AG08396 (cell line): Measurements from ENCODE around the gene SLC25A42.
A peak's percentile ranks its signal among the peaks of the same experiment; 100 is the strongest.
"Not testable (repeated sequence)": the region's sequence is repeated elsewhere in the genome, so short reads cannot be mapped to it uniquely, and the experiment has no call there.

Experiments
- DNase-seq: peaks from one replicate; pipeline ENCODE4 v3.0.0; 2012; ENCODE audit warnings: low spot score, mixed read lengths

Gene SLC25A42

GRCh38 chr19:19105365-19106055, 41.7 kb downstream of the SLC25A42 start:
- DNase-seq: peak; percentile 77

DNA sequence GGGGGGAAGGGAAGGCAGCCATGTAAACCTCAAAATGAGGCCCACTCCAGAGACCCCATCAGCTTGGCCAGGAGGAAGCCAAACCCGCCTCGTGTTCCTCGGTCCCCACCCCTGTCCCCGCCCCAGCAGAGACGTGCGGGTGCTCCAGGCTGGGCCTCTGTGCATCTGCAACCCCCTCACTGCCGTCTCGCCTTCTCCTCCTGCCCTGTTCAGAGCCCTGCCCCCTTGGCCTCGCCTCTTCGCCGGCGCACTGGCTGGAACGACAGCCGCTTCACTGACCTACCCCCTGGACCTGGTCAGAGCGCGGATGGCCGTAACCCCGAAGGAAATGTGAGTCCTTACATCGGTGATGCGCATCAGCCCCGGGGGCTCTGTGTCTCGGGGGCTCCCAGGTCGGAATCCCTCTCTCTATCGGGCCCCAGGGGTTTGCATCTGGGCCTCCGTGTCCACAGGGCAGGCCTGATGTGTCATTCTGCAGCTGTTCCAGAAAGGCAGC, 42.3 kb downstream of the SLC25A42 start:
- no peak for DNase-seq

GRCh38 chr19:19106938-19107337, 43.1 kb downstream of the SLC25A42 start:
- not testable (repeated sequence) for DNase-seq

DNA sequence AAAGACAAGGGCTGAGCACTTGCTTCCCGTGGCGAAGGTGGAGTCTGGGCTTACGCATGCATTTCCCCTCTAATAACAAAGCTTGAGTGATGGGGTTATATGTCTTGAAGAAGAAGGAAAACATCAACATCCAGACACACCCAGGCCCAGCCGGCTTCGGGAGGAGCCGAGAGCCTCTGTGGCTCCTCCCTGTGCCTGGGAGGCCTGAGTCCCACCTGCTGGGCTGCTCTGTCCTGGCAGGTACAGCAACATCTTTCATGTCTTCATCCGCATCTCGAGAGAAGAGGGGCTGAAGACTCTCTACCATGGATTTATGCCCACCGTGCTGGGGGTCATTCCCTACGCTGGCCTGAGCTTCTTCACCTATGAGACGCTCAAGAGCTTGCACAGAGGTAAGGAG, 43.9 kb downstream of the SLC25A42 start:
- DNase-seq: no peak

DNA sequence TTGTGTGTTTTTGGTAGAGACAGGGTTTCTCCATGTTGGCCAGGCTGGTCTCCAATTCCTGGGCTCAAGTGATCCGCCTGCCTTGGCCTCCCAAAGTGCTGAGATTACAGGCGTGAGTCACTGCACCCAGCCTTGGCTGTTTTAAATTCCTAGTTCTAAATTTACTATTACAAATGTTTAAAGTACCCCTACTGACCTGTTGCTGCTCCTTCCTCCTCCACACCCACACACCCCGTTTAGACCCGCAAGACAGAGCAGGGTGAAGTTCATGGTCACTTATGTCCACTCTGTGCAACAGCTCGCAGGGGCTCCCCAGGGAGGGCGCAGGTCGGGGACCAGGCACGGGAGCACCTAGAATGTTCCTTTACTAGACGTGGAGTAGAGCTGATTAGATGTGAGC, 45.8 kb downstream of the SLC25A42 start:
- no peak for DNase-seq

GRCh38 chr19:19110410-19111135, 46.8 kb downstream of the SLC25A42 start:
- DNase-seq: no peak

- no peak for DNase-seq
Observed at GRCh38 chr19:19111136-19111835, 47.5 kb downstream of the SLC25A42 start.

GRCh38 chr19:19111967-19112580, 48.3 kb downstream of the SLC25A42 start:
- DNase-seq: no peak

DNA sequence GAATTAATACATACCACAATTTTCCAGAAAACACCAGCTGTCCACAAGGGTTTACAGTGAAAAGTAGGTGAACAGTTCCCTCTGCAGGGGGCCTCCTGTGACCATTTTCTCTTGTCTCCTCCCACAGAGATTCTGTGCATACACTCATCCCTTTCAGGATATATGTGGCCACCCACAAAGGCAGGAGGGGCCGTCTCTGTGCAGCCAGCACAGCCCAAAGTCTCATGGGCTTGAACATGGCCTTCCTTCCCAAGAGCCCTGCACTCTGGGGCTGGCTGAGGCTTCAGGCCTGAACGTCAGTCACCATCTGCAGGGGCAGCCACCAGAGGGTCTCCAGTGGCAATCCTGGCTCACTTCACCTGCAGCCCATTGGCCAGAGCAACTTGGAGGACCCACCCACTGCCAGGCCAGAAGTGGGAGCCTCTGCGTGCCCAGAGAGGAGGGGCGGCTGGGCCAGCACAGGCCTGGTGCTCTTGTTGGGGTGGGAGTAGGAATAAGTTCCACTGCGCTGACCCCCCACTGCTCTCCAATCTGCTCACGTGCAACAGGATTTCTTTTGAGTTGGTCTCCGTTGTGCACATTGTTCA, 49.3 kb downstream of the SLC25A42 start:
- DNase-seq: peak; percentile 52

GRCh38 chr19:19115954-19116353, 52.2 kb downstream of the SLC25A42 start:
- DNase-seq: peak; percentile 61

GRCh38 chr19:19119325-19120237, 55.8 kb downstream of the SLC25A42 start:
- DNase-seq: no peak

GRCh38 chr19:19120308-19121231, 56.8 kb downstream of the SLC25A42 start:
- DNase-seq: peak; percentile 63

- no peak for DNase-seq
Observed at GRCh38 chr19:19121371-19121770, 57.6 kb downstream of the SLC25A42 start.

GRCh38 chr19:19122902-19123301, 59.1 kb downstream of the SLC25A42 start:
- DNase-seq: no peak

GRCh38 chr19:19123386-19123785, 59.6 kb downstream of the SLC25A42 start:
- no peak for DNase-seq

GRCh38 chr19:19126102-19126501, 62.3 kb downstream of the SLC25A42 start:
- DNase-seq: no peak

DNA sequence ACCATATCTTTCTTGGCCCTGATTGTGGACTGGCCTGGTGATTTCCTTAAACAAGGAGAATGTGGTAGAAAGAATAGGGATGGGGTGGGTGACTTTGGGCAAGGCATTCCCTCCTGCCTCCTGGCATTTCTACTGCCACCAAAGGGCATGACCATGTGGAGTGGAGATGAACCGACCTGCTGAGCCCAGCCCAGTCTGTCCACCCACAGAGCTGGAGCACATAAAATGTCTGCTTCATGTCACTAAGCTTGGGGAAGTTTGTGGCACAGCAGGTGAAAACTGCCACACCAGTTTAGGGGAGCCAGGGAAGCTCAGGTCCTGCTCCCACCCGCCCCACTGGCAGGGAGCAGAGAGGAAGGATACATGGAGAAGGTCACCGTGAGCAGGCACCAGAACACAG, 68.2 kb downstream of the SLC25A42 start:
- no peak for DNase-seq

- no peak for DNase-seq
Observed at GRCh38 chr19:19132912-19133311, 69.1 kb downstream of the SLC25A42 start.

- no peak for DNase-seq
Observed at GRCh38 chr19:19133985-19134384, 70.2 kb downstream of the SLC25A42 start.

DNA sequence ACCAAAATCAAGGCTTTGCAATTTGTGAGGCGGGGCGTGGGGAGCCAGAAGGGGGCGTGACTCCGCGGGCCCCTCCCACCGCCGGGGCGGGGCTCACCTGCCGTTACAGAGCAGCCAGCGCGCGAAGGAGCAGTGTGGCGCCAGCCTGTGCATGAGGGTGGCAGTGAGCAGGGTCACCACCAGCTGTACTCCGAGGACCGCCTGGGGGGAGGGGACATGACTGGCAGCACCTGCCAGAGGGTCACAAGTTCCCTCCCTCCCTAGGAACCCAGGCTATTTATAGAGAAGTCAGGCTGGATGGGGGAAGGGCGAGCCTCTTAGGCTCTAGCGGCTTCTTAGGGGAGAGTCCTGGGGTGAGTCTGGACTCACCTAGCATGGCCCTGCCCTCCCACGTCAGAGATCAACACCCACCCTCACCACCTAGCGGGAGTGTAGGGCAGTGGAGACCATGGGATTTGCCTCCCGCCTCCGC, 70.9 kb downstream of the SLC25A42 start:
- DNase-seq: no peak
